Suprapubic skin (tissue), 4 donors: Measurements from ENCODE around the gene KRTAP10-11. TPM values are rescaled to one million over a fixed set of nuclear protein-coding genes. Genes with fewer than 3 reads are reported as not detected.

ENCODE experiments used
- DNase-seq, 2 donors: peaks; one replicate each; pipeline ENCODE4 v3.0.0-alpha.2; 2019; ENCODE audit warnings: low spot score in 2 of 2
- H3K27ac ChIP-seq: fragments of 200-600 bp; sonication (generic); one replicate; pipeline ENCODE4 v1.5.1; 2019
- H3K27me3 ChIP-seq: fragments of 200-600 bp; sonication (generic); one replicate; pipeline ENCODE4 v1.5.1; 2019
- H3K36me3 ChIP-seq: fragments of 200-600 bp; sonication (generic); one replicate; pipeline ENCODE4 v1.5.1; 2019
- H3K4me1 ChIP-seq: fragments of 200-600 bp; sonication (generic); one replicate; pipeline ENCODE4 v1.5.1; 2019
- H3K4me3 ChIP-seq: fragments of 200-600 bp; sonication (generic); one replicate; pipeline ENCODE4 v1.5.1; 2019; ENCODE audit warnings: mild to moderate bottlenecking
- H3K9me3 ChIP-seq: fragments of 200-600 bp; sonication (generic); one replicate; pipeline ENCODE4 v1.5.1; 2019
- CTCF ChIP-seq, 2 donors: fragments of 200-600 bp in 1 of 2; fragments of 450-650 bp in 1 of 2; sonication (generic) in 1 of 2; IDR thresholded peaks; one replicate each; pipeline ENCODE4 v1.5.1; 2016 to 2019; ENCODE audit warnings: antibody characterized with exemption in 2 of 2, mild to moderate bottlenecking in 1 of 2, moderate library complexity in 1 of 2
- EP300 ChIP-seq: sonication (generic); formaldehyde crosslinking; IDR thresholded peaks from one replicate; pipeline ENCODE4 v1.6.1; 2017; ENCODE audit warnings: antibody characterized with exemption
- POLR2A ChIP-seq, 2 donors: fragments of 450-650 bp; IDR thresholded peaks; one replicate each; pipeline ENCODE4 v1.6.1; 2017; ENCODE audit warnings: antibody characterized with exemption in 2 of 2, mild to moderate bottlenecking in 2 of 2, moderate library complexity in 2 of 2
- POLR2AphosphoS5 ChIP-seq, 3 donors: sonication (generic); formaldehyde crosslinking; IDR thresholded peaks; one replicate each; pipeline ENCODE4 v1.6.1; 2017; ENCODE audit warnings: antibody characterized with exemption in 3 of 3
- WGBS: methylation state at CpG from one replicate; pipeline ENCODE4 v1.1.5; 2018; 5-methylcytosine and 5-hydroxymethylcytosine counted together
- total RNA-seq, 4 donors: library from RNA; depleted of rRNA; stranded (reverse); fragments of >200 nt; gene quantifications; one replicate each; pipeline ENCODE4 v1.1.0, GENCODE V29; 2016

KRTAP10-11 gene
- total RNA-seq, 4 donors from 2014 or later, result 1.9 to 11.7 (median 3.5) TPM; not detected in 1

- TF ChIP-seq CTCF (IDR thresholded peaks at IDR 0.05), result no peak
- H3K27ac ChIP-seq, result no peak within 1 kb of the TSS
- no peaks in the 10 kb centered on the region for H3K36me3 ChIP-seq
- no peak within 1 kb of the TSS for H3K4me3 ChIP-seq
- no peaks in the 10 kb centered on the region for H3K27me3 ChIP-seq
- H3K9me3 ChIP-seq, result peaks cover 10% of the 10 kb centered on the region
- WGBS, result 57% methylated on average over 13 of the region's 19 CpGs
- H3K4me1 ChIP-seq, result no peaks in the 10 kb centered on the region
- no peak for DNase-seq
Measured at GRCh38 chr21:44666401-44667320, 20.4 kb downstream of the KRTAP10-11 start, which contains the start of gene KRTAP12-2. Gene KRTAP12-2 (minus strand): TSS chr21:44666927. CDS start chr21:44666886, 41 bp downstream.

- 81% methylated on average over 1 of the region's 1 CpG for WGBS
- Histone ChIP-seq H3K4me3 (no peak overlapping the region), H3K9me3 (peaks cover 10% of the 10 kb centered on the region), H3K27me3 (no peaks in the 10 kb centered on the region), H3K36me3 (no peaks in the 10 kb centered on the region), H3K27ac (no peak overlapping the region), H3K4me1 (no peaks in the 10 kb centered on the region)
- TF ChIP-seq POLR2AphosphoS5 (IDR thresholded peaks at IDR 0.05) (no peak), CTCF (IDR thresholded peaks at IDR 0.05) (no peak), EP300 (no peak), POLR2A (IDR thresholded peaks at IDR 0.05) (no peak)
- no peak for DNase-seq
Measured at GRCh38 chr21:44667612-44668011, 21.4 kb downstream of the KRTAP10-11 start.

- Histone ChIP-seq H3K9me3 (peaks cover 7% of the 10 kb centered on the region), H3K27me3 (no peaks in the 10 kb centered on the region), H3K27ac (no peak overlapping the region), H3K4me1 (no peaks in the 10 kb centered on the region), H3K4me3 (no peak overlapping the region), H3K36me3 (no peaks in the 10 kb centered on the region)
- DNase-seq, result no peak
- 95% methylated on average over 2 of the region's 3 CpGs for WGBS
- TF ChIP-seq EP300 (no peak), CTCF (IDR thresholded peaks at IDR 0.05) (no peak), POLR2A (IDR thresholded peaks at IDR 0.05) (no peak), POLR2AphosphoS5 (IDR thresholded peaks at IDR 0.05) (no peak)
Measured at GRCh38 chr21:44670642-44671432, 24.6 kb downstream of the KRTAP10-11 start.

- TF ChIP-seq CTCF (IDR thresholded peaks at IDR 0.05), result no peak
- TF ChIP-seq POLR2AphosphoS5 (IDR thresholded peaks at IDR 0.05), result no peak
- TF ChIP-seq EP300, result no peak
- TF ChIP-seq POLR2A (IDR thresholded peaks at IDR 0.05), result no peak
- WGBS, result 90% methylated on average over 1 of the region's 1 CpG
- Histone ChIP-seq H3K27me3 (no peaks in the 10 kb centered on the region), H3K4me1 (no peaks in the 10 kb centered on the region), H3K9me3 (peaks cover 7% of the 10 kb centered on the region), H3K36me3 (no peaks in the 10 kb centered on the region), H3K4me3 (no peak overlapping the region), H3K27ac (no peak overlapping the region)
- DNase-seq, result no peak
Measured at GRCh38 chr21:44671911-44672310, 25.7 kb downstream of the KRTAP10-11 start.

GRCh38 chr21:44677881-44678280 lies 31.7 kb downstream of the KRTAP10-11 start:
- Histone ChIP-seq H3K9me3 (no peaks in the 10 kb centered on the region), H3K36me3 (no peaks in the 10 kb centered on the region), H3K27me3 (peaks cover 3% of the 10 kb centered on the region), H3K4me1 (no peaks in the 10 kb centered on the region), H3K4me3 (no peak overlapping the region), H3K27ac (no peak overlapping the region)
- WGBS, result 96% methylated on average over 13 of the region's 13 CpGs
- no peak for DNase-seq
- TF ChIP-seq POLR2A (IDR thresholded peaks at IDR 0.05), result no peak
- no peak for TF ChIP-seq CTCF (IDR thresholded peaks at IDR 0.05)
- no peak for TF ChIP-seq POLR2AphosphoS5 (IDR thresholded peaks at IDR 0.05)
- no peak for TF ChIP-seq EP300
